ENCODE results near the gene NUDCD3.

GRCh38 chr7:44490351-44491200 is at the start of gene NUDCD3:
- no peak for TF ChIP-seq CTCF (IDR thresholded peaks at IDR 0.05)
- TF ChIP-seq POLR2A (IDR thresholded peaks at IDR 0.05), result no peak
